DOHH2 (cell line): Measurements from ENCODE around the gene ZNF76.
"Not testable (repeated sequence)": the region's sequence is repeated elsewhere in the genome, so short reads cannot be mapped to it uniquely, and the experiment has no call there.

Source experiments
- H3F3A ChIP-seq: fragments of 200-600 bp; sonication (generic), shearing (Covaris generic); 2 replicates; pipeline ENCODE4 v1.6.0; 2016; ENCODE audit warnings: antibody characterized with exemption, mild to moderate bottlenecking; ENCODE audit not compliant: control insufficient read depth, insufficient read depth
- H3K27ac ChIP-seq: fragments of 200-600 bp; sonication (generic); 2 replicates; pipeline ENCODE4 v1.5.1; 2014; ENCODE audit warnings: low read depth, mild to moderate bottlenecking, low read length, moderate library complexity
- H3K27me3 ChIP-seq: fragments of 200-600 bp; sonication (generic); 2 replicates; pipeline ENCODE4 v1.6.1; 2014; ENCODE audit warnings: mild to moderate bottlenecking, low read length, mixed read lengths; ENCODE audit not compliant: control insufficient read depth
- H3K36me3 ChIP-seq: fragments of 200-600 bp; sonication (generic); 2 replicates; pipeline ENCODE4 v1.6.1; 2014; ENCODE audit warnings: mild to moderate bottlenecking, low read length, moderate library complexity, mixed read lengths; ENCODE audit not compliant: control insufficient read depth
- H3K4me1 ChIP-seq: fragments of 200-600 bp; sonication (generic); 2 replicates; pipeline ENCODE4 v1.6.1; 2014; ENCODE audit warnings: mild to moderate bottlenecking, low read length, mixed read lengths; ENCODE audit not compliant: control insufficient read depth
- H3K4me2 ChIP-seq: fragments of 200-600 bp; sonication (generic); 2 replicates; pipeline ENCODE4 v1.6.0; 2014; ENCODE audit warnings: mild to moderate bottlenecking, low read length, moderate library complexity
- H3K4me3 ChIP-seq: fragments of 200-600 bp; sonication (generic); 2 replicates; pipeline ENCODE4 v1.5.1; 2014; ENCODE audit warnings: mild to moderate bottlenecking, low read length, mixed read lengths
- H3K79me2 ChIP-seq: fragments of 200-600 bp; sonication (generic); 2 replicates; pipeline ENCODE4 v1.6.1; 2014; ENCODE audit warnings: mild to moderate bottlenecking, low read length, mixed read lengths; ENCODE audit not compliant: control insufficient read depth
- H3K9me2 ChIP-seq: fragments of 200-600 bp; sonication (generic); replicated peaks from 2 replicates; pipeline ENCODE4 v1.6.1; 2014; ENCODE audit warnings: mild to moderate bottlenecking, low read length, mixed read lengths; ENCODE audit not compliant: control insufficient read depth
- H3K9me3 ChIP-seq: fragments of 200-600 bp; sonication (generic); 2 replicates; pipeline ENCODE4 v1.6.1; 2014; ENCODE audit warnings: antibody characterized with exemption, low read length, mixed read lengths; ENCODE audit not compliant: control insufficient read depth, insufficient read depth
- H4K20me1 ChIP-seq: fragments of 200-600 bp; sonication (generic); 2 replicates; pipeline ENCODE4 v1.6.0; 2014; ENCODE audit warnings: low read depth, mild to moderate bottlenecking, antibody characterized with exemption, low read length, moderate library complexity; ENCODE audit not compliant: control insufficient read depth, insufficient read depth
- EZH2phosphoT487 ChIP-seq: fragments of 200-600 bp; sonication (generic); IDR thresholded peaks from 2 replicates; pipeline ENCODE4 v1.6.1; 2017; ENCODE audit warnings: borderline replicate concordance, mild to moderate bottlenecking, antibody characterized with exemption, low read length, moderate library complexity, mixed read lengths
- TF ChIP-seq, protein P1 (sequence below): fragments of 200-600 bp; sonication (generic); IDR thresholded peaks from one replicate; pipeline ENCODE4 v1.5.1; 2014; ENCODE audit warnings: antibody characterized with exemption, mild to moderate bottlenecking, low read depth, low read length; ENCODE audit not compliant: poor library complexity, severe bottlenecking

Gene ZNF76

DNA sequence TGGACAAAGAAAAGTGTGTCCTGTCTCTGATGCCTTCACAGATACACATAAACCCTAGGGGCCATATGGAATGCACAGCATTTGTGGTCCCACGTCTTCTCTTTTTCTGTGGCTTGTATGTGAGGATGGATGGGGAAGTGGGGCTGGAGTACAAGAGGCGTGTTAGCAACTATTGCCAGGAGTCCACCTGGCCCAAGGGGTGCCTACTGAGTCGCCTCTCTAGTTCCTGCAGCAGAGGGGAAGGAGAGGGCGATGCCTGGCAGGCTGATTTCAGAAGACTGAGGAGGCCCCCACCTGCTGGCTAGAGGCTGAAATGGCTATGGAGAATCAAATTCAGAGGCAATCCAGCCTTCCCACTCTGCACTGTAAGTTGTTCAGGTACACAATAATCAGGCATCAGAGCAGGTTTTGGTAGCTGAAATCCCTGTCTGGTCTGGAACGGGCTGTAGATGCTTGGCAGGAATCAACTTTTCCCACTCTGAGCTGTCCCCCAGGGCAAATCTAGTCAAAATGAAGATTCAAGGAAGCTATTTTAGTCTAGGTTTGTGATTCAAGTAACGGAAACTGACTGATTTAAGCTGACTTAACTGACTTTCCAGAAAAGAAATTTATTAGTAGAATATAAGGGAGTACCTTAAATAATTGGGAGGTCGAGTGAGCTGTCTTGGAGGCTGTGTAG lies 68.0 kb downstream of the ZNF76 start:
- Histone ChIP-seq H3K9me2 (no peaks in the 10 kb centered on the region), H3K4me1 (peaks cover 37% of the 10 kb centered on the region), H3F3A (no peaks in the 10 kb centered on the region), H3K4me3 (peak overlapping the region; percentile 30), H3K79me2 (no peaks in the 10 kb centered on the region), H3K4me2 (peak overlapping the region; percentile 37), H3K36me3 (peaks cover 2% of the 10 kb centered on the region), H4K20me1 (no peaks in the 10 kb centered on the region), H3K27ac (no peak overlapping the region), H3K27me3 (no peaks in the 10 kb centered on the region), H3K9me3 (peaks cover 4% of the 10 kb centered on the region; the same call in 1 of the 2 replicates)
- TF ChIP-seq, protein P1, sequence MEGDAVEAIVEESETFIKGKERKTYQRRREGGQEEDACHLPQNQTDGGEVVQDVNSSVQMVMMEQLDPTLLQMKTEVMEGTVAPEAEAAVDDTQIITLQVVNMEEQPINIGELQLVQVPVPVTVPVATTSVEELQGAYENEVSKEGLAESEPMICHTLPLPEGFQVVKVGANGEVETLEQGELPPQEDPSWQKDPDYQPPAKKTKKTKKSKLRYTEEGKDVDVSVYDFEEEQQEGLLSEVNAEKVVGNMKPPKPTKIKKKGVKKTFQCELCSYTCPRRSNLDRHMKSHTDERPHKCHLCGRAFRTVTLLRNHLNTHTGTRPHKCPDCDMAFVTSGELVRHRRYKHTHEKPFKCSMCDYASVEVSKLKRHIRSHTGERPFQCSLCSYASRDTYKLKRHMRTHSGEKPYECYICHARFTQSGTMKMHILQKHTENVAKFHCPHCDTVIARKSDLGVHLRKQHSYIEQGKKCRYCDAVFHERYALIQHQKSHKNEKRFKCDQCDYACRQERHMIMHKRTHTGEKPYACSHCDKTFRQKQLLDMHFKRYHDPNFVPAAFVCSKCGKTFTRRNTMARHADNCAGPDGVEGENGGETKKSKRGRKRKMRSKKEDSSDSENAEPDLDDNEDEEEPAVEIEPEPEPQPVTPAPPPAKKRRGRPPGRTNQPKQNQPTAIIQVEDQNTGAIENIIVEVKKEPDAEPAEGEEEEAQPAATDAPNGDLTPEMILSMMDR = peak; percentile 87
- no peak for TF ChIP-seq EZH2phosphoT487

DNA sequence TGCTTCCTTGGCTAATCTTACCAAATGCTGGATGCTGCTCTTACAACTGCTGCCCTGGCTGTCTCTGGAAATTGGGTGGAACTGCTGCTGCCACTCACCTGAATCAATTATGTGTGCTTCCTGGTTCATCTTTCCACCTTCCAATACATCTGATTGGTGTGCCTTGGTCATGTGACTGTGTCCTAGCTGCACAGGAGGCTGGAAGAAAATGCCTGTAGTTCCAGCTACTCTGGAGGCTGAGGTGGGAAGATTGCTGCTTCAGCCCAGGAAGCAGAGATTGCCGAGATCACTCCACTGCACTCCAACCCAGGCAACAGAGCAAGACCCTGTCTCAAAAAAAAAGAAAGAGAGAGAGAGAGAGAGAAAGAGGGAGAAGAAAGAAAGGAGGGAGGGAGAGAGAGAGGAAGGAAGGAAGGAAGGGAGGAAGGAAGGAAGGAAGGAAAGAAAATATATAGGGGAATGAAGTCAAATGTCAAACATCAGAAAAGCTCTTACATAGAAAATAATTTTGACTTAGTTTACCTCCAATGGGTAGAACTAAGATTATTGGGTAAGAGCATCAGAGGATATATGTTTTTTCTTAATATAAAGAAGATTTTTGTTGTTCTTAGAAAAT lies 68.7 kb downstream of the ZNF76 start:
- H3K27me3 ChIP-seq = no peaks in the 10 kb centered on the region
- H3F3A ChIP-seq = no peaks in the 10 kb centered on the region
- H3K4me1 ChIP-seq = peaks cover 31% of the 10 kb centered on the region
- peak overlapping the region; percentile 37 for H3K4me2 ChIP-seq
- peaks cover 4% of the 10 kb centered on the region; the same call in 1 of the 2 replicates for H3K9me3 ChIP-seq
- H4K20me1 ChIP-seq = no peaks in the 10 kb centered on the region
- no peaks in the 10 kb centered on the region for H3K9me2 ChIP-seq
- peak overlapping the region; percentile 30 for H3K4me3 ChIP-seq
- H3K36me3 ChIP-seq = no peaks in the 10 kb centered on the region
- H3K79me2 ChIP-seq = no peaks in the 10 kb centered on the region
- no peak for TF ChIP-seq EZH2phosphoT487
- TF ChIP-seq, protein P1 = no peak
- no peak overlapping the region for H3K27ac ChIP-seq

DNA sequence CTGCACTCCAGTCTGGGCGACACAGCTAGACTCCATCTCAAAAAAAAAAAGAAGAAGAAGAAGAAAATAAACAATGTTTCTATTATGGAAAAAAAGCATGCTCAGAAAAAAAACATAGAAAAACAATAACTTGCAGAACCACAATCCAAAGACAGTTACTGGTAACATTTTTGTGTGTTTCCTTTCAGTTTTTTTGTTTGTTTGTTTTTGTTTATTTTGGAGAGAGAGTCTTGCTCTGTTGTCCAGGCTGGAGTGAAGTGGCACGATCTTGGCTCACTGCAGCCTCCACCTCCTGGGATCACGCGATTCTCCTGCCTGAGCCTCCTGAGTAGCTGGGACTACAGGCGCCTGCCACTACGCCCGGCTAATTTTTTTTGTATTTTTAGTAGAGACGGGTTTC lies 69.4 kb downstream of the ZNF76 start:
- not testable (repeated sequence) for H3K4me3 ChIP-seq, H3K27me3 ChIP-seq, H4K20me1 ChIP-seq, H3K9me3 ChIP-seq, H3F3A ChIP-seq, H3K36me3 ChIP-seq, H3K4me2 ChIP-seq, H3K9me2 ChIP-seq, H3K27ac ChIP-seq, H3K79me2 ChIP-seq
- H3K4me1 ChIP-seq = peaks cover 25% of the 10 kb centered on the region

DNA sequence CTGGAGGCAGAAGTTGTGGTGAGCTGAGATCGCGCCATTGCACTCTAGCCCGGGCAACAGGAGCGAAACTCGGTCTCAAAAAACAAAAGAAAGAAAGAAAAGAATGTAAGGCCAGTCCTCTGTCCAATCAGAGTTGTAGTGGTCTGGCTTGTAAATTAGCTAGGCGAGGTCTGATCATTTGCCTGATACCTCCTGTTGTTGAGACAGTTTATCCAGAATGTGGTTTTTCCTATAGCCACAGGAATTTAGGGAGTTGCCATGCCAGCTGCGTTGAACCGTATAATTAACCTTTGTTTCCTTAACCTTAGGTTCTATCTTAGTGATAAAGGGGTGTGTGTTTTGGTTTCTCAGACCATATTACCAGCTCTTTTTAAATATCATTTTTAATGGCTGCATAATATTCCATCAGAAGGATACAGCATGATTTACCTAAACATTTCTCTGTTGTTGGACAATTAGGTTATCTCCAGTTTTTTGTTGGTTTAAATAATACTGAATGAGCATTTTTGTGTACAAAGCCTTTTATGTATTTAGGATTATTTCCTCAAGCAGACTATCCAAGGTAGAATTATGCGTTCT lies 71.1 kb downstream of the ZNF76 start:
- no peaks in the 10 kb centered on the region for H3K9me2 ChIP-seq
- H3K36me3 ChIP-seq = no peaks in the 10 kb centered on the region
- H3K27me3 ChIP-seq = no peaks in the 10 kb centered on the region
- TF ChIP-seq EZH2phosphoT487 = no peak
- TF ChIP-seq, protein P1 = no peak
- no peak overlapping the region for H3K27ac ChIP-seq
- peaks cover 4% of the 10 kb centered on the region; the same call in 1 of the 2 replicates for H3K9me3 ChIP-seq
- no peaks in the 10 kb centered on the region for H3K79me2 ChIP-seq
- no peak overlapping the region for H3K4me3 ChIP-seq
- no peak overlapping the region for H3K4me2 ChIP-seq
- H3K4me1 ChIP-seq = peaks cover 25% of the 10 kb centered on the region
- H4K20me1 ChIP-seq = no peaks in the 10 kb centered on the region
- H3F3A ChIP-seq = no peaks in the 10 kb centered on the region
